B cell (primary cell): Measurements from ENCODE around the gene AFF1.

Experiments
- EZH2 ChIP-seq: IDR thresholded peaks from 2 replicates; pipeline ENCODE4 v1.6.1; 2012; ENCODE audit warnings: borderline replicate concordance, low read depth, mild to moderate bottlenecking, moderate library complexity, low read length; ENCODE audit not compliant: insufficient read depth, poor library complexity, severe bottlenecking
- TF ChIP-seq, protein P1 (sequence below): fragments of 200-600 bp; IDR thresholded peaks from one replicate; pipeline ENCODE4 v1.8.0; 2022; ENCODE audit warnings: antibody characterized with exemption, mild to moderate bottlenecking

GRCh38 chr4:86924811-86925210 is 10.0 kb upstream of the AFF1 start:
- TF ChIP-seq, protein P1, sequence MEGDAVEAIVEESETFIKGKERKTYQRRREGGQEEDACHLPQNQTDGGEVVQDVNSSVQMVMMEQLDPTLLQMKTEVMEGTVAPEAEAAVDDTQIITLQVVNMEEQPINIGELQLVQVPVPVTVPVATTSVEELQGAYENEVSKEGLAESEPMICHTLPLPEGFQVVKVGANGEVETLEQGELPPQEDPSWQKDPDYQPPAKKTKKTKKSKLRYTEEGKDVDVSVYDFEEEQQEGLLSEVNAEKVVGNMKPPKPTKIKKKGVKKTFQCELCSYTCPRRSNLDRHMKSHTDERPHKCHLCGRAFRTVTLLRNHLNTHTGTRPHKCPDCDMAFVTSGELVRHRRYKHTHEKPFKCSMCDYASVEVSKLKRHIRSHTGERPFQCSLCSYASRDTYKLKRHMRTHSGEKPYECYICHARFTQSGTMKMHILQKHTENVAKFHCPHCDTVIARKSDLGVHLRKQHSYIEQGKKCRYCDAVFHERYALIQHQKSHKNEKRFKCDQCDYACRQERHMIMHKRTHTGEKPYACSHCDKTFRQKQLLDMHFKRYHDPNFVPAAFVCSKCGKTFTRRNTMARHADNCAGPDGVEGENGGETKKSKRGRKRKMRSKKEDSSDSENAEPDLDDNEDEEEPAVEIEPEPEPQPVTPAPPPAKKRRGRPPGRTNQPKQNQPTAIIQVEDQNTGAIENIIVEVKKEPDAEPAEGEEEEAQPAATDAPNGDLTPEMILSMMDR: no peak
- no peak for TF ChIP-seq EZH2
